ENCODE results near the gene FOSL2.

DNA sequence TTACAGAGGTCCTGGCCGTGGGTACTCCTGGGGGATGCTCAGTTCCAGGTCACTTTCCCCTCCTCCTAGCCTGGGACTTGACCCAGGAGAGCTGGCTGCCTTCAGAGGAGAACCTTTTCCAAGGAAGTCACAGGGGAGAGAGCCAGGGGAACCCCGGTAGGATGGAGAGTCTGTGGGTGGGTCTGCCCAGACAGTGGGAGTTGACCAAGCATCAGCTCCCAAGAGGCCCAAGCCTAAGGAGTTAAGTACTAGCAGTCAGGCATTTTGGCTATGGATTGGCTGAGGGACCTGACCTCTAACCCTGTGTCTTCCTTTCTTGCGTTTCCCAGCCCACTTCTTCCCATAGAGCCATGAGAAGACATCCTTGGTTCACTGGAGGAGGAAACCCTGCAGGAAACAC, 54.4 kb downstream of the FOSL2 start:
- TF ChIP-seq, protein P1, sequence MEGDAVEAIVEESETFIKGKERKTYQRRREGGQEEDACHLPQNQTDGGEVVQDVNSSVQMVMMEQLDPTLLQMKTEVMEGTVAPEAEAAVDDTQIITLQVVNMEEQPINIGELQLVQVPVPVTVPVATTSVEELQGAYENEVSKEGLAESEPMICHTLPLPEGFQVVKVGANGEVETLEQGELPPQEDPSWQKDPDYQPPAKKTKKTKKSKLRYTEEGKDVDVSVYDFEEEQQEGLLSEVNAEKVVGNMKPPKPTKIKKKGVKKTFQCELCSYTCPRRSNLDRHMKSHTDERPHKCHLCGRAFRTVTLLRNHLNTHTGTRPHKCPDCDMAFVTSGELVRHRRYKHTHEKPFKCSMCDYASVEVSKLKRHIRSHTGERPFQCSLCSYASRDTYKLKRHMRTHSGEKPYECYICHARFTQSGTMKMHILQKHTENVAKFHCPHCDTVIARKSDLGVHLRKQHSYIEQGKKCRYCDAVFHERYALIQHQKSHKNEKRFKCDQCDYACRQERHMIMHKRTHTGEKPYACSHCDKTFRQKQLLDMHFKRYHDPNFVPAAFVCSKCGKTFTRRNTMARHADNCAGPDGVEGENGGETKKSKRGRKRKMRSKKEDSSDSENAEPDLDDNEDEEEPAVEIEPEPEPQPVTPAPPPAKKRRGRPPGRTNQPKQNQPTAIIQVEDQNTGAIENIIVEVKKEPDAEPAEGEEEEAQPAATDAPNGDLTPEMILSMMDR (conservative IDR thresholded peaks at IDR 0.05 in 1 of 2, IDR thresholded peaks at IDR 0.05 in 1 of 2; ENCODE audit: extremely low read depth in 1 of 2, insufficient read depth in 1 of 2, low read depth in 1 of 2, low read length in 2 of 2) = no peak
- no peak for TF ChIP-seq EZH2 (IDR thresholded peaks at IDR 0.05; ENCODE audit: borderline replicate concordance, low read length)

All from mammary epithelial cell (primary cell).